Breast epithelium (tissue), 3 donors: ENCODE data around the gene PAX7.

Experiments
- POLR2AphosphoS5 ChIP-seq, 3 donors: sonication (generic); formaldehyde crosslinking; IDR thresholded peaks; one replicate each; pipeline ENCODE4 v1.6.1; 2017; ENCODE audit warnings: antibody characterized with exemption in 3 of 3
- TF ChIP-seq, protein P1 (sequence below), 3 donors: fragments of 450-650 bp; IDR thresholded peaks; one replicate each; pipeline ENCODE4 v1.5.1; 2016 to 2017; ENCODE audit warnings: antibody characterized with exemption in 3 of 3, mild to moderate bottlenecking in 3 of 3, moderate library complexity in 3 of 3

DNA sequence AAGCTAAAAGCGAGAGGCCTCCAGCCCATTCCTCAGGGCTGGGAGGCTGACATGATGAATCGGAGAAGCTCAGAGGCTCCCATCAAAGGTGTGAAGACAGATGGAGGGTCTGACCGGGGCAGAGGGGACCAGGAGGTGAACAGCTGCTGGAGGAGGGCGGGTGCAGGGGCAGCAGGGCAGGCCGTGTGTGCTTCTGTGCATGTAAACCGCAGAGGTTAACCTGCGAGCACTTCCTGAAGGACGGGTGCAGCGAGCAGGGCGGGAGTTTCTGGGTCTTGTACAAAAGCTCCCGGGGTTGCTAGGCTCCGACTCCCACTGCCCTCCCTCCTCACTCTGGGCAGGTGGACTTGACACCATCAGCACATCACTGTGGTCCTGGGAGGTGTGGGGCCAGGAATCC is 75.2 kb downstream of the PAX7 start:
- TF ChIP-seq, protein P1, sequence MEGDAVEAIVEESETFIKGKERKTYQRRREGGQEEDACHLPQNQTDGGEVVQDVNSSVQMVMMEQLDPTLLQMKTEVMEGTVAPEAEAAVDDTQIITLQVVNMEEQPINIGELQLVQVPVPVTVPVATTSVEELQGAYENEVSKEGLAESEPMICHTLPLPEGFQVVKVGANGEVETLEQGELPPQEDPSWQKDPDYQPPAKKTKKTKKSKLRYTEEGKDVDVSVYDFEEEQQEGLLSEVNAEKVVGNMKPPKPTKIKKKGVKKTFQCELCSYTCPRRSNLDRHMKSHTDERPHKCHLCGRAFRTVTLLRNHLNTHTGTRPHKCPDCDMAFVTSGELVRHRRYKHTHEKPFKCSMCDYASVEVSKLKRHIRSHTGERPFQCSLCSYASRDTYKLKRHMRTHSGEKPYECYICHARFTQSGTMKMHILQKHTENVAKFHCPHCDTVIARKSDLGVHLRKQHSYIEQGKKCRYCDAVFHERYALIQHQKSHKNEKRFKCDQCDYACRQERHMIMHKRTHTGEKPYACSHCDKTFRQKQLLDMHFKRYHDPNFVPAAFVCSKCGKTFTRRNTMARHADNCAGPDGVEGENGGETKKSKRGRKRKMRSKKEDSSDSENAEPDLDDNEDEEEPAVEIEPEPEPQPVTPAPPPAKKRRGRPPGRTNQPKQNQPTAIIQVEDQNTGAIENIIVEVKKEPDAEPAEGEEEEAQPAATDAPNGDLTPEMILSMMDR (IDR thresholded peaks at IDR 0.05) = no peak
- TF ChIP-seq POLR2AphosphoS5 (IDR thresholded peaks at IDR 0.05) = no peak
